ENCODE data around the gene TMC1. TPM values are rescaled to one million over a fixed set of nuclear protein-coding genes. Genes with fewer than 3 reads are reported as not detected.

TMC1 gene
- total RNA-seq, 1 experiment from 2014 or later = 5.5 TPM

GRCh38 chr9:72751541-72751940, 230.1 kb downstream of the TMC1 start:
- Histone ChIP-seq H3K9me3 (ENCODE audit: insufficient read depth, low read depth) (no peaks in the 10 kb centered on the region), H3K4me3 (no peak overlapping the region), H4K20me1 (ENCODE audit: insufficient read depth) (no peaks in the 10 kb centered on the region), H3K9me2 (ENCODE audit: insufficient read depth) (no peaks in the 10 kb centered on the region), H3K4me1 (replicated peaks; ENCODE audit: insufficient read depth) (no peaks in the 10 kb centered on the region), H2AFZ (no peak overlapping the region), H3K79me2 (ENCODE audit: low read depth) (no peaks in the 10 kb centered on the region), H3F3A (ENCODE audit: insufficient read depth, low read depth) (no peaks in the 10 kb centered on the region), H3K27me3 (ENCODE audit: insufficient read depth, low read depth) (no peaks in the 10 kb centered on the region), H3K36me3 (ENCODE audit: low read depth) (no peaks in the 10 kb centered on the region), H3K4me2 (no peak overlapping the region), H3K27ac (no peak overlapping the region)
- no peak for DNase-seq
- ChIA-PET CTCF (interaction anchor here (0.6 kb wide), 1 partner anchor 224 kb away, joined by 3 read pairs; no protein-coding TSS in a partner anchor), POLR2A (ENCODE audit: unreplicated experiment) (interaction anchor here (0.6 kb wide), 1 partner anchor 859 kb away, joined by 14 read pairs; no protein-coding TSS in a partner anchor)
- no peak for TF ChIP-seq CTCF (conservative IDR thresholded peaks at IDR 0.05)
- no peak for TF ChIP-seq EZH2 (IDR thresholded peaks at IDR 0.05; ENCODE audit: low read depth)
- intact Hi-C loops (cut with micrococcal nuclease; ENCODE audit: unreplicated experiment) = loop anchor here (5.0 kb wide), 3 partner anchors 64 to 384 kb away; partner anchors contain the start of gene ZFAND5
- no TSS peak for BruUV-seq (replicated peaks)

- Histone ChIP-seq H4K20me1 (ENCODE audit: insufficient read depth) (no peaks in the 10 kb centered on the region), H3F3A (ENCODE audit: insufficient read depth, low read depth) (no peaks in the 10 kb centered on the region), H3K36me3 (ENCODE audit: low read depth) (no peaks in the 10 kb centered on the region), H3K27ac (no peak overlapping the region), H3K27me3 (ENCODE audit: insufficient read depth, low read depth) (no peaks in the 10 kb centered on the region), H3K4me1 (replicated peaks; ENCODE audit: insufficient read depth) (no peaks in the 10 kb centered on the region), H3K79me2 (ENCODE audit: low read depth) (no peaks in the 10 kb centered on the region), H2AFZ (no peak overlapping the region), H3K4me2 (no peak overlapping the region), H3K4me3 (no peak overlapping the region), H3K9me2 (ENCODE audit: insufficient read depth) (no peaks in the 10 kb centered on the region), H3K9me3 (ENCODE audit: insufficient read depth, low read depth) (no peaks in the 10 kb centered on the region)
- peak in 1 of 2 experiments; percentile 18 for DNase-seq
- intact Hi-C loops (cut with micrococcal nuclease; ENCODE audit: unreplicated experiment) = loop anchor here (1.0 to 5.0 kb wide), 5 partner anchors 66 to 472 kb away; partner anchors contain the start of gene ZFAND5
- ChIA-PET CTCF (interaction anchor here (0.6 to 0.8 kb wide), 8 partner anchors 10 to 469 kb away, joined by 3 to 29 read pairs (median 4); no protein-coding TSS in a partner anchor), POLR2A (ENCODE audit: unreplicated experiment) (interaction anchor here (0.5 to 0.6 kb wide), 4 partner anchors 26 to 402 kb away, joined by 3 to 6 read pairs (median 4); no protein-coding TSS in a partner anchor)
- TF ChIP-seq CTCF (conservative IDR thresholded peaks at IDR 0.05) = peak; percentile 49
- no peak for TF ChIP-seq EZH2 (IDR thresholded peaks at IDR 0.05; ENCODE audit: low read depth)
- no TSS peak for BruUV-seq (replicated peaks)
Observed at GRCh38 chr9:72753266-72753893, 232.0 kb downstream of the TMC1 start.

- no peaks in the 10 kb centered on the region for H4K20me1 ChIP-seq (ENCODE audit: insufficient read depth)
- no peaks in the 10 kb centered on the region for H3F3A ChIP-seq (ENCODE audit: insufficient read depth, low read depth)
- no peaks in the 10 kb centered on the region for H3K27me3 ChIP-seq (ENCODE audit: insufficient read depth, low read depth)
- H3K27ac ChIP-seq = no peak overlapping the region
- TF ChIP-seq CTCF (conservative IDR thresholded peaks at IDR 0.05) (no peak), EZH2 (IDR thresholded peaks at IDR 0.05; ENCODE audit: low read depth) (no peak)
- no peak overlapping the region for H3K4me3 ChIP-seq
- no peak overlapping the region for H3K4me2 ChIP-seq
- H3K79me2 ChIP-seq (ENCODE audit: low read depth) = no peaks in the 10 kb centered on the region
- DNase-seq = no peak
- no peaks in the 10 kb centered on the region for H3K9me3 ChIP-seq (ENCODE audit: insufficient read depth, low read depth)
- intact Hi-C loops (cut with micrococcal nuclease; ENCODE audit: unreplicated experiment) = no loop called here
- no peaks in the 10 kb centered on the region for H3K36me3 ChIP-seq (ENCODE audit: low read depth)
- no peak overlapping the region for H2AFZ ChIP-seq
- BruUV-seq (replicated peaks) = no TSS peak
- CTCF ChIA-PET = no interaction called here
- H3K4me1 ChIP-seq (replicated peaks; ENCODE audit: insufficient read depth) = no peaks in the 10 kb centered on the region
- POLR2A ChIA-PET (ENCODE audit: unreplicated experiment) = no interaction called here
- no peaks in the 10 kb centered on the region for H3K9me2 ChIP-seq (ENCODE audit: insufficient read depth)
Observed at GRCh38 chr9:72755836-72756235, 234.4 kb downstream of the TMC1 start.

All from PC-9 (cell line).